Heart right ventricle (tissue), 16 donors: ENCODE data around the gene CFAP206. TPM values are rescaled to one million over a fixed set of nuclear protein-coding genes. Genes with fewer than 3 reads are reported as not detected.

Experiments used
- ATAC-seq, 8 donors: fragments of 200-7000 bp; cut with Tn5 transposase; one replicate each; pipeline ENCODE4 v1.9.1; 2020; ENCODE audit warnings: mild to moderate bottlenecking in 8 of 8, moderate library complexity in 8 of 8, moderate number of reproducible peaks in 1 of 8
- DNase-seq, 2 donors: peaks; one replicate each; pipeline ENCODE4 v3.0.0-alpha.2; 2020
- H3K27ac ChIP-seq, 10 donors: fragments of 200-600 bp; sonication (generic) in 2 of 10; one replicate each; pipeline versions ENCODE4 v1.5.0 to v1.8.0; 2020 to 2022; ENCODE audit warnings: mild to moderate bottlenecking in 3 of 10
- H3K27me3 ChIP-seq, 7 donors: fragments of 200-600 bp; one replicate each; pipeline ENCODE4 v1.8.0; 2021 to 2022; ENCODE audit warnings: mild to moderate bottlenecking in 2 of 7
- H3K36me3 ChIP-seq, 9 donors: fragments of 200-600 bp; sonication (generic) in 1 of 9; one replicate each; pipeline versions ENCODE4 v1.5.0 to v1.8.0; 2020 to 2022; ENCODE audit warnings: mild to moderate bottlenecking in 2 of 9
- H3K4me1 ChIP-seq, 9 donors: fragments of 200-600 bp; sonication (generic) in 1 of 9; one replicate each; pipeline versions ENCODE4 v1.5.0 to v1.8.0; 2020 to 2022; ENCODE audit warnings: mild to moderate bottlenecking in 4 of 9
- H3K4me3 ChIP-seq, 10 donors: fragments of 200-600 bp; sonication (generic) in 2 of 10; one replicate each; pipeline versions ENCODE4 v1.5.0 to v1.8.0; 2020 to 2022; ENCODE audit warnings: mild to moderate bottlenecking in 7 of 10, moderate library complexity in 2 of 10
- H3K9me3 ChIP-seq, 11 donors: fragments of 200-600 bp in 10 of 11; sonication (generic) in 2 of 11; one replicate each; pipeline versions ENCODE4 v1.5.0 to v1.8.0; 2013 to 2022; ENCODE audit warnings: mild to moderate bottlenecking in 2 of 11, control low read depth in 1 of 11, moderate library complexity in 1 of 11
- WGBS, 2 donors: extraction: QIAGEN DNeasy Blood & Tissue Kit; methylation state at CpG; one replicate each; pipeline ENCODE4 v1.1.7; 2013; ENCODE audit warnings: inconsistent platforms in 1 of 2; 5-methylcytosine and 5-hydroxymethylcytosine counted together
- intact Hi-C, 10 donors: fragments of 100-400 bp; cut with DNase I; formaldehyde crosslinking; loops; one replicate each; pipeline versions ENCODE4 v1.11.1 to v1.14.2; 2022
- polyA plus RNA-seq, 2 donors: library from polyadenylated mRNA; stranded (reverse); fragments of 200-250 nt; gene quantifications; one replicate each; pipeline ENCODE4 v1.2.3, GENCODE V29; 2013
- total RNA-seq, 10 donors: library from RNA; stranded (reverse); fragmentation: NEBNext Ultra II Directional in 3 of 10; extraction: Animal tissue kit (Norgen Biotek cat#: 25700) in 3 of 10; gene quantifications; one replicate each; pipeline versions ENCODE4 v1.2.1 to v1.2.4, GENCODE V29; 2021 to 2023
- TF ChIP-seq, protein P1 (sequence below), 9 donors: fragments of 200-600 bp; sonication (generic) in 2 of 9; IDR thresholded peaks; one replicate each; pipeline versions ENCODE4 v1.5.0 to v1.8.0; 2021 to 2022; ENCODE audit warnings: antibody characterized with exemption in 9 of 9, mild to moderate bottlenecking in 5 of 9, moderate library complexity in 1 of 9
- donor health status: Arrhythmogenic right ventricular cardiomyopathy.
- donor health status: ischemic (EF 13 %, LVEDD 7.1; RV severe dilation, severe dysfunction).
- donor health status: healthy with polysubstance abuse.
- donor health status: DM: no; HTN: yes; CAD: no.
- donor health status: DM: no; HTN: no; CAD: no.
- donor health status: ischemic (EF 25% LVEDD 6.9; RV normal size, moderate dysfunction).
- donor health status: ischemic (EF 25% LVEDD 5.7; RV mildly dilated, moderate dysfunction).
- donor health status: healthy.
- donor health status: DM: yes; HTN: yes; CAD: no.
- donor health status: Ischemic cardiomyopathy.
- donor health status: ischemic (EF 35%, LVEDD 5.7; RV mildly dilated, moderate dysfunction).
- donor health status: nonischemic (EF 11% LVEDD 7.7; RV severe dilation, severe dysfunction).
- donor health status: DM: yes; HTN: yes; CAD: no.
- donor health status: PGD.
- donor health status: ischemic (EF 29% LVEDD 5.4; RV normal size, mild dysfunction).
- donor health status: nonischemic (EF 23%, LVEDD 6.1; RV moderate dilation, normal function).

CFAP206 gene
- total and polyA plus RNA-seq, 12 donors, result 0.09 to 0.54 (median 0.28) TPM; not detected in 5

DNA sequence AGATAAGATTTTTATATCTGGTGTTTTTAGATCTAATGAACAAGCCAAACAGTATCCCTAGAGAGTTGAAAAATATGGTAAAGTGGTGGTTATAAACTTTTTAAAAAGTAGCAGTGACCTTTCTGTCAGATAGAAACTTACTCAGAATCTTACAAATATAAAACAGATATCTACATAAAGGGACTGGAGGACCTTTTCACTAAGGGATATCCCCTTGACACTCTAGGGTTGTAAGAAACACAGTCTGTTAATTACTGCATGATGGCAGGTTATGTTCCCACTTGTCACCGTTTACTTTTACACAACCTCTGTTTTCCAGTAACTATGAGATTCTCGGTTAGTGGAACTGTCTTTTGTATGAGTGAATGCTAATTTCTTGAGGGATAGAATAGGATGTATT lies 11.5 kb downstream of the CFAP206 start:
- intact Hi-C loops, result no loop called here
- WGBS, 2 donors, result 94 to 95% methylated on average over 2 of the region's 2 CpGs

DNA sequence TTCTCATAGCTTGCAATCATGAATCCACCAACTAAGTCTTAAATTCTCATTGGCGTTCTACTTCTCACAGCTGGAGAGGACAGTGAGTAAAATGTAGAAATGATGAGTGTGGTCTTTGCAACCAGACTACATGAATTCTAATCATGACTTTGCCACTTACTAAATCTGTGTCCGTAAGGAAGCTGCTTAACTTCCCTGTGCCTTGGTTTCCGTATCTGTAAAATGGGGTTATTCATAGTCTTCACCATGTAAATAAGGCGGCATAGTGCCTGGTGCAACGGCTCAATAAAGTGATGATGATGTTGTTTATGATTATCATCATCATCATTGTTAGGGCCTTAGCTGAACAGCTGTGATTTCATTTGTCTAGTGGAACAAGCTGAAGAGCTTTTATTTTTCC lies 12.6 kb downstream of the CFAP206 start:
- H3K27me3 ChIP-seq, result peaks cover 0 to 3% (median 0%) of the 10 kb centered on the region in 7 donors
- no peak overlapping the region for H3K4me3 ChIP-seq
- no peaks in the 10 kb centered on the region for H3K4me1 ChIP-seq
- H3K27ac ChIP-seq, result no peak overlapping the region
- 92 to 94% methylated on average over 5 of the region's 5 CpGs for WGBS, 2 donors
- ATAC-seq, result no peak
- H3K9me3 ChIP-seq, result no peaks in the 10 kb centered on the region
- DNase-seq, result no peak
- TF ChIP-seq, protein P1, sequence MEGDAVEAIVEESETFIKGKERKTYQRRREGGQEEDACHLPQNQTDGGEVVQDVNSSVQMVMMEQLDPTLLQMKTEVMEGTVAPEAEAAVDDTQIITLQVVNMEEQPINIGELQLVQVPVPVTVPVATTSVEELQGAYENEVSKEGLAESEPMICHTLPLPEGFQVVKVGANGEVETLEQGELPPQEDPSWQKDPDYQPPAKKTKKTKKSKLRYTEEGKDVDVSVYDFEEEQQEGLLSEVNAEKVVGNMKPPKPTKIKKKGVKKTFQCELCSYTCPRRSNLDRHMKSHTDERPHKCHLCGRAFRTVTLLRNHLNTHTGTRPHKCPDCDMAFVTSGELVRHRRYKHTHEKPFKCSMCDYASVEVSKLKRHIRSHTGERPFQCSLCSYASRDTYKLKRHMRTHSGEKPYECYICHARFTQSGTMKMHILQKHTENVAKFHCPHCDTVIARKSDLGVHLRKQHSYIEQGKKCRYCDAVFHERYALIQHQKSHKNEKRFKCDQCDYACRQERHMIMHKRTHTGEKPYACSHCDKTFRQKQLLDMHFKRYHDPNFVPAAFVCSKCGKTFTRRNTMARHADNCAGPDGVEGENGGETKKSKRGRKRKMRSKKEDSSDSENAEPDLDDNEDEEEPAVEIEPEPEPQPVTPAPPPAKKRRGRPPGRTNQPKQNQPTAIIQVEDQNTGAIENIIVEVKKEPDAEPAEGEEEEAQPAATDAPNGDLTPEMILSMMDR (IDR thresholded peaks at IDR 0.05), result no peak
- H3K36me3 ChIP-seq, result no peaks in the 10 kb centered on the region
- intact Hi-C loops, result no loop called here

More for the DNA sequence above, 11.5 kb downstream of the CFAP206 start:
- no peak overlapping the region for H3K27ac ChIP-seq
- peaks cover 0 to 3% (median 0%) of the 10 kb centered on the region in 7 donors for H3K27me3 ChIP-seq
- no peaks in the 10 kb centered on the region for H3K36me3 ChIP-seq
- H3K9me3 ChIP-seq, result no peaks in the 10 kb centered on the region
- no peak overlapping the region for H3K4me3 ChIP-seq
- DNase-seq, result no peak
- no peaks in the 10 kb centered on the region for H3K4me1 ChIP-seq
- TF ChIP-seq, protein P1 (IDR thresholded peaks at IDR 0.05), result no peak
- ATAC-seq, result no peak

DNA sequence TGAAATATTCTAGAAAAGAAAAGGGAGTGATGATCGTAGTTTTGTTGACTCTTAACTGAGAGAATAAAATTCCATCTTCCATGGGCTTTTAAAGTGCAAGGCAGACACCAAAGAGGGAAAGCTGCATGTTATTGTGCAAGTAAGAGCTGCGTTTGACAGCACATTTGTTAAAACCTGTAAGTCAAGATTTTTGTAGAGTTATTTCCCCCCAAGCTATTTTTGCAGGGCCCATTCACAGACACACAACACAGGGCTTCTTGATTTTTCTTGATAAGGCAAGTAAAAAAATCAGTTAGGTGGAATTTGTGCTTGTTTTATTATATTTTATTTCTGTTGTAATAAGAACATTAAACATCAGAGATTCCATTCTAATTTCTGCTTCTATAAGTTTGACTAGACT lies 13.8 kb downstream of the CFAP206 start:
- Histone ChIP-seq H3K36me3 (no peaks in the 10 kb centered on the region), H3K9me3 (no peaks in the 10 kb centered on the region), H3K4me1 (no peaks in the 10 kb centered on the region), H3K4me3 (no peak overlapping the region), H3K27me3 (no peaks in the 10 kb centered on the region), H3K27ac (no peak overlapping the region)
- 83 to 84% methylated on average over 2 of the region's 2 CpGs for WGBS, 2 donors
- ATAC-seq (no peak), DNase-seq (no peak)
- TF ChIP-seq, protein P1 (IDR thresholded peaks at IDR 0.05), result no peak
- intact Hi-C loops, result no loop called here

DNA sequence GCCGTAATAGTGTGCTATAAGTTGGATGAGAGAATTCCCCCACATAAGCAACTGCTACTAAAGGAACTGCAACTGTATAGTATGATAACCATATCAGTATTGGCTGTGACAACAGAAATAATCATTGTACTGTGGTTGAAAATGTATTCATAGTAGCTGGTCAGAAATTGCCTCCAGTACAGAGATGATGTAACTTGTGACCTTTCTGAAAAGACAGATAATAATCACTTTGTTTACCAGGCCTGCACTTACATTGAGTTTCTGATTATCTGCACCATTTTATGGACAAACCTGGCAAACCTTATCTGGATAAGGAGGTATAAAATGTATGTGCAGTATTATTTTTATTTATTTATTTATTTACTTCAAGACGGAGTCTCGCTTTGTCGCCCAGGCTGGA lies 19.0 kb downstream of the CFAP206 start:
- Histone ChIP-seq H3K4me1 (no peaks in the 10 kb centered on the region), H3K4me3 (no peak overlapping the region), H3K27ac (no peak overlapping the region), H3K9me3 (no peaks in the 10 kb centered on the region), H3K27me3 (no peaks in the 10 kb centered on the region), H3K36me3 (no peaks in the 10 kb centered on the region)
- intact Hi-C loops, result no loop called here
- no peak for ATAC-seq
- DNase-seq, result no peak
- TF ChIP-seq, protein P1 (IDR thresholded peaks at IDR 0.05), result no peak
- 92 to 95% methylated on average over 4 of the region's 4 CpGs for WGBS, 2 donors
